Measurements from ENCODE around the gene ITPA. TPM values are rescaled to one million over a fixed set of nuclear protein-coding genes. Genes with fewer than 3 reads are reported as not detected.

ITPA gene
- total RNA-seq, 2 donors from 2014 or later, result 43.9 to 48.0 TPM

GRCh38 chr20:3245711-3246110, 36.4 kb downstream of the ITPA start:
- WGBS, result 52% methylated on average over 4 of the region's 4 CpGs
- intact Hi-C loops (cut with DNase I), result no loop called here
- DNase-seq (ENCODE audit: low spot score), result no peak
- no peak for TF ChIP-seq POLR2AphosphoS5 (IDR thresholded peaks at IDR 0.05)
- no peak for TF ChIP-seq POLR2A (IDR thresholded peaks at IDR 0.05)
- TF ChIP-seq CTCF (IDR thresholded peaks at IDR 0.05), result no peak
- no peaks in the 10 kb centered on the region for H3K9me3 ChIP-seq
- no peaks in the 10 kb centered on the region for H3K36me3 ChIP-seq
- H3K27me3 ChIP-seq (replicated peaks; ENCODE audit: insufficient read depth), result no peaks in the 10 kb centered on the region
- no peak overlapping the region for H3K27ac ChIP-seq
- no peak overlapping the region for H3K4me3 ChIP-seq
- no peaks in the 10 kb centered on the region for H3K4me1 ChIP-seq (replicated peaks)

- no peak for DNase-seq (ENCODE audit: low spot score)
- WGBS, result 89% methylated on average over 1 of the region's 1 CpG
- H3K9me3 ChIP-seq, result no peaks in the 10 kb centered on the region
- H3K36me3 ChIP-seq, result no peaks in the 10 kb centered on the region
- TF ChIP-seq POLR2A (IDR thresholded peaks at IDR 0.05) (no peak), CTCF (IDR thresholded peaks at IDR 0.05) (no peak)
- H3K27me3 ChIP-seq (replicated peaks; ENCODE audit: insufficient read depth), result no peaks in the 10 kb centered on the region
- intact Hi-C loops (cut with DNase I), result no loop called here
- no peak overlapping the region for H3K27ac ChIP-seq
- no peaks in the 10 kb centered on the region for H3K4me1 ChIP-seq (replicated peaks)
- H3K4me3 ChIP-seq, result no peak overlapping the region
Measured at GRCh38 chr20:3246682-3247081, 37.4 kb downstream of the ITPA start.

- no peaks in the 10 kb centered on the region for H3K4me1 ChIP-seq (replicated peaks)
- no peak overlapping the region for H3K4me3 ChIP-seq
- no peaks in the 10 kb centered on the region for H3K27me3 ChIP-seq (replicated peaks; ENCODE audit: insufficient read depth)
- intact Hi-C loops (cut with DNase I), result no loop called here
- no peak overlapping the region for H3K27ac ChIP-seq
- no peak for DNase-seq (ENCODE audit: low spot score)
- 68% methylated on average over 4 of the region's 4 CpGs for WGBS
- no peaks in the 10 kb centered on the region for H3K36me3 ChIP-seq
- no peaks in the 10 kb centered on the region for H3K9me3 ChIP-seq
- TF ChIP-seq CTCF (IDR thresholded peaks at IDR 0.05), result no peak
- TF ChIP-seq POLR2A (IDR thresholded peaks at IDR 0.05), result no peak
- TF ChIP-seq POLR2AphosphoS5 (IDR thresholded peaks at IDR 0.05), result no peak
Measured at GRCh38 chr20:3247638-3248037, 38.3 kb downstream of the ITPA start.

GRCh38 chr20:3248167-3248992, 39.1 kb downstream of the ITPA start:
- no peaks in the 10 kb centered on the region for H3K4me1 ChIP-seq (replicated peaks)
- no peak for DNase-seq (ENCODE audit: low spot score)
- H3K9me3 ChIP-seq, result no peaks in the 10 kb centered on the region
- H3K36me3 ChIP-seq, result no peaks in the 10 kb centered on the region
- intact Hi-C loops (cut with DNase I), result no loop called here
- H3K27me3 ChIP-seq (replicated peaks; ENCODE audit: insufficient read depth), result no peaks in the 10 kb centered on the region
- no peak overlapping the region for H3K27ac ChIP-seq
- 23% methylated on average over 53 of the region's 53 CpGs for WGBS
- H3K4me3 ChIP-seq, result no peak overlapping the region
- no peak for TF ChIP-seq CTCF (IDR thresholded peaks at IDR 0.05)
- no peak for TF ChIP-seq POLR2AphosphoS5 (IDR thresholded peaks at IDR 0.05)
- no peak for TF ChIP-seq POLR2A (IDR thresholded peaks at IDR 0.05)

GRCh38 chr20:3248993-3249347, 39.7 kb downstream of the ITPA start:
- H3K36me3 ChIP-seq, result no peaks in the 10 kb centered on the region
- TF ChIP-seq CTCF (IDR thresholded peaks at IDR 0.05), result no peak
- no peak for TF ChIP-seq POLR2A (IDR thresholded peaks at IDR 0.05)
- no peak for TF ChIP-seq POLR2AphosphoS5 (IDR thresholded peaks at IDR 0.05)
- no peak overlapping the region for H3K27ac ChIP-seq
- intact Hi-C loops (cut with DNase I), result no loop called here
- no peak for DNase-seq (ENCODE audit: low spot score)
- H3K4me1 ChIP-seq (replicated peaks), result no peaks in the 10 kb centered on the region
- 28% methylated on average over 18 of the region's 18 CpGs for WGBS
- H3K27me3 ChIP-seq (replicated peaks; ENCODE audit: insufficient read depth), result no peaks in the 10 kb centered on the region
- no peaks in the 10 kb centered on the region for H3K9me3 ChIP-seq
- H3K4me3 ChIP-seq, result no peak overlapping the region
